Upper lobe of right lung (tissue), 1 donor: ENCODE results near the gene PLXNA1. TPM values are rescaled to one million over a fixed set of nuclear protein-coding genes. Genes with fewer than 3 reads are reported as not detected.

Source experiments
- ATAC-seq: fragments of 200-7000 bp; cut with Tn5 transposase; one replicate; pipeline ENCODE4 v1.9.1; 2020; ENCODE audit warnings: mild to moderate bottlenecking, moderate library complexity
- DNase-seq: peaks from one replicate; pipeline ENCODE4 v3.0.0-alpha.2; 2020
- H3K27ac ChIP-seq: fragments of 200-600 bp; one replicate; pipeline ENCODE4 v1.8.0; 2022
- H3K27me3 ChIP-seq: fragments of 200-600 bp; one replicate; pipeline ENCODE4 v1.8.0; 2022; ENCODE audit warnings: mild to moderate bottlenecking
- H3K36me3 ChIP-seq: fragments of 200-600 bp; one replicate; pipeline ENCODE4 v1.8.0; 2022
- H3K4me1 ChIP-seq: fragments of 200-600 bp; one replicate; pipeline ENCODE4 v1.8.0; 2022
- H3K4me3 ChIP-seq: fragments of 200-600 bp; one replicate; pipeline ENCODE4 v1.8.0; 2022; ENCODE audit warnings: mild to moderate bottlenecking
- H3K9me3 ChIP-seq: fragments of 200-600 bp; one replicate; pipeline ENCODE4 v1.8.0; 2022
- CTCF ChIP-seq: fragments of 200-600 bp; IDR thresholded peaks from one replicate; pipeline ENCODE4 v1.8.0; 2022; ENCODE audit warnings: antibody characterized with exemption
- intact Hi-C: fragments of 100-400 bp; cut with DNase I; formaldehyde crosslinking; loops from one replicate; pipeline ENCODE4 v1.11.0; 2022
- total RNA-seq: library from RNA; stranded (reverse); fragmentation: NEBNext Ultra II Directional; extraction: Animal tissue kit (Norgen Biotek cat#: 25700); gene quantifications from one replicate; pipeline ENCODE4 v1.2.1, GENCODE V29; 2021
- donor health status: DM: no; HTN: yes; CAD: no; lungs with severe emphysema.

PLXNA1 gene
- total RNA-seq, 1 donor from 2014 or later = 53.5 TPM

DNA sequence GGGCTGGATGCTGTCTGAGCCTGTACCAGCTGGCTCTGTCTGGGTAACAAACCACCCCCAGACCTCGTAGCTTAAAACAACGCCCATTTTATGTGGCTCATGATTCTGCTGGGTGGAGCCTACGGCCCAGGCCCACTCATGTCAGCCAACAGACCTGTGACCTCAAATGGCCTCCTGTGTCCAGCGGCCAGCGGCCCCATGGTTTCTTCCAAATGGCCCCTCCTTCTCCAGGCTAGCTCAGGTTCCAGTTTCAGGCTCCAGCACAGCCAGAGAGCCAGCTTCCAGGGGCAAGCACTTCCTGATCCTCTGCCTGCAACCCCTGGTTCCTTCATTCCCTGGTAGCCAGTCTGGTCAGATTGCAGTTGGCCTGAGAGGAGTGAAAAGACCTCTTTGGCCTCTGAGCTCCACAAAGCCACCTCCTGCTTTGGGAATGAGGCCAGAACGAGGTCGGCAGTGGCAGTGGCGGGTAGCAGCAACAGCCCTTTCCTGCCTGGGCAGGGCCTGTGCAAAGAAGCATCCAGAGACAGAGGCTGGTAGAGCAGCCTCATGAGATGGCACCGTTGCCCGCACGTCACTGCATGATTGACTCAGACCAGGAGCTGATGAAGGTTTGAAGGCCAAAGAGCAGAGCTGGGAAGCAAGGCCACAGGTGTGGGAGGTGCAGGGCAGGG lies 21.0 kb upstream of the PLXNA1 start:
- Histone ChIP-seq H3K4me3 (no peak overlapping the region), H3K27ac (no peak overlapping the region), H3K4me1 (peaks cover 9% of the 10 kb centered on the region), H3K9me3 (no peaks in the 10 kb centered on the region), H3K36me3 (no peaks in the 10 kb centered on the region), H3K27me3 (no peaks in the 10 kb centered on the region)
- DNase-seq = no peak
- intact Hi-C loops = no loop called here
- ATAC-seq = no peak
- TF ChIP-seq CTCF = no peak

DNA sequence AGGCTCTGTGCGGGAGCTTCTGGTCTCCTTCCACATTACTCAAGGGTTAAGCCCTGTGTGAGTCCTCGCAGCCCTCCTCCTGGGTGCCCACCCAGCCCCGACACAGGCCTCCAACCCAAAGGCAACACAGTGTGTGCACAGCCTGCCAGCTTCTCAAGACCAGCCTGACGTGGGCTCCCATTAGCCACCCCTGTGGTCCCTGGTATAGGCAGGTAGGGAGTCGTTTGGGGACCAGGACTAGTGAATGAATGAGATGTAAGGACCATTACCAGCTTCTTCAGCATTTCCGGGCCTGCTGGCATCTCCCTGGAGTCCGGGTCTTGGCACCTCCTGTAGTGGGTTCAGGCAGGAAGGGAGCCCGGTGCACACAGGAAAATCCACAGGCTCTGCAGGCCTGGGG lies 20.2 kb upstream of the PLXNA1 start:
- ATAC-seq (no peak), DNase-seq (no peak)
- Histone ChIP-seq H3K27me3 (no peaks in the 10 kb centered on the region), H3K4me1 (peaks cover 9% of the 10 kb centered on the region), H3K27ac (no peak overlapping the region), H3K36me3 (no peaks in the 10 kb centered on the region), H3K4me3 (no peak overlapping the region), H3K9me3 (no peaks in the 10 kb centered on the region)
- intact Hi-C loops = no loop called here
- no peak for TF ChIP-seq CTCF

- no peak for DNase-seq
These were observed 19.4 kb upstream of the PLXNA1 start for GRCh38 chr3:126963261-126964190.

DNA sequence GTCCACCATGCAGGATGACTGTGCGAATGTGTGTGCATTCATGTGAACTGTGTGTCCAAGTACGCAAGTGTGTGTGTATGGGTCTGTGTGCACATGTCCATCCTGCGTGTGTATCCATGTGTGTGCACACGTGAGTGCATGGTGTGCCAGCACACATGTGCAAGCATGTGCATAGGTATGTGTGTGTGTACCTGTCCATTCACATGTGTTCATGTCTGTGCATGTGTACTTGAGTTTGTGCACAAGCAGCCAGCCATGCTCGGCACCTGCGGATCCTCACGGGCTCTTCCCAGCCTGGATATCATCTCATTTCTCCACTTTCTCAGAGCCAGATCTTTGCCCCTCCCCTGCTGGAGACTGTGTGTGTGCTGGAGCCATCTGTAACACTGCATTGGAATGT lies 18.7 kb upstream of the PLXNA1 start:
- H3K36me3 ChIP-seq = no peaks in the 10 kb centered on the region
- DNase-seq = no peak
- H3K9me3 ChIP-seq = no peaks in the 10 kb centered on the region
- H3K4me3 ChIP-seq = no peak overlapping the region
- no peaks in the 10 kb centered on the region for H3K27me3 ChIP-seq
- H3K4me1 ChIP-seq = peaks cover 9% of the 10 kb centered on the region
- TF ChIP-seq CTCF = no peak
- intact Hi-C loops = no loop called here
- no peak overlapping the region for H3K27ac ChIP-seq
- ATAC-seq = no peak

More at GRCh38 chr3:126963261-126964190, 19.4 kb upstream of the PLXNA1 start:
- H3K27ac ChIP-seq = no peak overlapping the region
- no peak overlapping the region for H3K4me3 ChIP-seq
- no peaks in the 10 kb centered on the region for H3K36me3 ChIP-seq
- H3K9me3 ChIP-seq = no peaks in the 10 kb centered on the region
- TF ChIP-seq CTCF = no peak
- ATAC-seq = no peak
- H3K4me1 ChIP-seq = peaks cover 9% of the 10 kb centered on the region
- H3K27me3 ChIP-seq = no peaks in the 10 kb centered on the region
- intact Hi-C loops = no loop called here

DNA sequence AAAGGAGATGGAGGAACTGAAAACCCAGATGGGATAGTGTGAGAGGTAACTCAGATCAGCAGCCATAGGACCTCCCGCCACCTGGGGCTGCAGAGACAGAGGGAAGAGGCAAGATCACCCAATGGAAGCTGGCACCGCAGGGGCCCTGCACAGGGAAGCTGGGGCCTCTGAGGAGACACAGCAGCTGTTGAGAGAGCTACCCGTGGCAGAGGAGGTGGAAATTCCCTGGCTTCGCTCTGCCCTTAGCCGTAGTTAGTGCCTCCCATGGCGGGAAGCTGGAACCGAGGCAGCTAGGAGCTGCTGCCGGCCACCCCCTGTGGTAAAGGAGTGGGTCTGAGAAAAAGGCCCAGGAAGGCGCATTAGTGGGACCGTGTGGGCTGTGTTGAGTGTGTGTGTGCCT lies 18.0 kb upstream of the PLXNA1 start:
- no peak for TF ChIP-seq CTCF
- peaks cover 9% of the 10 kb centered on the region for H3K4me1 ChIP-seq
- no peaks in the 10 kb centered on the region for H3K36me3 ChIP-seq
- no peaks in the 10 kb centered on the region for H3K27me3 ChIP-seq
- intact Hi-C loops = no loop called here
- no peaks in the 10 kb centered on the region for H3K9me3 ChIP-seq
- DNase-seq (no peak), ATAC-seq (no peak)
- H3K27ac ChIP-seq = no peak overlapping the region
- no peak overlapping the region for H3K4me3 ChIP-seq
